ENCODE results near the gene OR9Q2.

- no peak for TF ChIP-seq CTCF (IDR thresholded peaks at IDR 0.05)
- TF ChIP-seq POLR2A (IDR thresholded peaks at IDR 0.05) = no peak
These were observed 10.4 kb upstream of the OR9Q2 start for GRCh38 chr11:58178444-58178843.
